Activated T-cell treated with anti-CD3 and anti-CD28 coated beads for 48 hours (primary cell): ENCODE data around the gene TXNDC5.

ENCODE experiments used
- DNase-seq: peaks from one replicate; pipeline ENCODE4 v3.0.0-alpha.2; 2020; ENCODE audit warnings: low read depth

The TXNDC5 gene

GRCh38 chr6:7848229-7848628, 62.4 kb downstream of the TXNDC5 start:
- no peak for DNase-seq

- DNase-seq, result no peak
These were observed 63.4 kb downstream of the TXNDC5 start for GRCh38 chr6:7846966-7847818.

GRCh38 chr6:7841781-7842468, 68.7 kb downstream of the TXNDC5 start:
- no peak for DNase-seq

GRCh38 chr6:7836371-7837026, 74.1 kb downstream of the TXNDC5 start:
- no peak for DNase-seq

GRCh38 chr6:7833751-7834070, 76.9 kb downstream of the TXNDC5 start:
- no peak for DNase-seq

- no peak for DNase-seq
These were observed 77.5 kb downstream of the TXNDC5 start for GRCh38 chr6:7832904-7833750.
